ENCODE measurements around the gene KNDC1. TPM values are rescaled to one million over a fixed set of nuclear protein-coding genes. Genes with fewer than 3 reads are reported as not detected.
"Not testable (repeated sequence)": the region's sequence is repeated elsewhere in the genome, so short reads cannot be mapped to it uniquely, and the experiment has no call there.

KNDC1 gene
- polyA plus RNA-seq, 3 donors = 0.13 to 0.34 (median 0.28) TPM

DNA sequence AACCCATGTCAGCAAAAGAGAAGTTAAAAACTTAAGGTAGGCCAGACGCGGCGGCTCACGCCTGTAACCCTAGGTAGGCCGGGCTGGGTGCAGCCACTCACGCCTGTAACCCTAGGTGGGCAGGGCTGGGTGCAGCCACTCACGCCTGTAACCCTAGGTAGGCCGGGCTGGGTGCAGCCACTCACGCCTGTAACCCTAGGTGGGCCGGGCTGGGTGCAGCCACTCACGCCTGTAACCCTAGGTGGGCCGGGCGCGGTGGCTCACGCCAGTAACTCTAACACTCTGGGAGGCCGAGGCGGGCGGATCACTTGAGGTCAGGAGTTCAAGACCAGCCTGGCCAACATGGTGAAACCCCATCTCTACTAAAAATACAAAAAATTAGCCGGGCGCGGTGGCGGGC lies 61.7 kb downstream of the KNDC1 start:
- 83 to 89% (median 87%) methylated on average over 10 to 18 of the region's 22 CpGs for WGBS, 3 donors
- not testable (repeated sequence) for H3K27ac ChIP-seq (ENCODE audit: low read depth, low read length)

DNA sequence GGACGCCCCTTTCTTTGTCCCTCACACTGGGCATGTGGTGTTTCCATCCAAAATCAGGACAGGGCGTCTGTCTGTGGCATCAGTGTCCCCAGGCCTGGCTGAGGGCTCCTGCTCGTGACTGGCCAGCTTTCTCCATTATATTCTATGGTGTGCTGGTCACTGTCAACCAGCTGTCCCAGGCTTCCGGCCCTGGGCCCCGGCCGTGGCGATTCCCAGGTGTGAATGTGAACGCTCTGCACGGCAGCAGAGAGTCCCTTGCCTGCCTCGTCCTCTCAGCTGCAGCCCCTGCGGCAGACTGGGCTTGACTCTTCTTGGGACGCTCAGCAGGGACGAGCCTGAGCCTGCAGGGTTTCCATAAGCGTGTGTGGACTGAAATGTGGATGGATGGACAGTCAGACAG lies 64.1 kb downstream of the KNDC1 start:
- WGBS, 3 donors = 54 to 81% (median 65%) methylated on average over 14 of the region's 14 CpGs
- no peak overlapping the region for H3K27ac ChIP-seq (ENCODE audit: low read depth, low read length)

DNA sequence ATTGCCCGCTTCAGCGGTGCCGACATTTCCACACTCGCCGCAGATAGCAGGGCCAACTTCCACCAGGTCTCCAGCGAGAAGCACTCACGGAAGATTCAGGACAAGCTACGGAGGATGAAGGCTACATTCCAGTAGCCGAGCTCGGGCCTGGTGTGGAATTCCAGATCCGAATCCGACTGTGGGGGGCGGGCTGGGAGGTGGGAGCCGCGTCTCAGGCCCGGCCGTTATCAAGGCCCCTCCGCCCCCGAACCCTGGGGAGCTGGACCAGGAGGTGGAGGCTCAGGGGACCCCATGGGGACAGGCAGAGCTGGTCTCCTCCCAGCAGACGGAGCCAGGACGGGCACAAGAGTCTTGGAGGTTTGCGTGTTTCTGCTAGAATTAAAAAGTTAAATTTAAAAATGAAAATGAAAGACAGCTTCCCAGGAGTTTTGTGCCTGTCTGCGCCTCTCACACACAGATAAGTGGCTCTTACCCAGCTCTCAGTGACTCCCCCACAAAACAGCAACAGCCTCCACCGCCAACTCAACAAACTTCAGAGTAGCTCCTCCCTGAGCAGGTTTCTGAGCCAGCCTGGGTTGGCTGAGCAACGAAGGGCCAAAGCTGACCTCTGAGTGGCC lies 64.8 kb downstream of the KNDC1 start:
- 48 to 62% (median 56%) methylated on average over 25 of the region's 25 CpGs for WGBS, 3 donors
- no peak overlapping the region for H3K27ac ChIP-seq (ENCODE audit: low read depth, low read length)

DNA sequence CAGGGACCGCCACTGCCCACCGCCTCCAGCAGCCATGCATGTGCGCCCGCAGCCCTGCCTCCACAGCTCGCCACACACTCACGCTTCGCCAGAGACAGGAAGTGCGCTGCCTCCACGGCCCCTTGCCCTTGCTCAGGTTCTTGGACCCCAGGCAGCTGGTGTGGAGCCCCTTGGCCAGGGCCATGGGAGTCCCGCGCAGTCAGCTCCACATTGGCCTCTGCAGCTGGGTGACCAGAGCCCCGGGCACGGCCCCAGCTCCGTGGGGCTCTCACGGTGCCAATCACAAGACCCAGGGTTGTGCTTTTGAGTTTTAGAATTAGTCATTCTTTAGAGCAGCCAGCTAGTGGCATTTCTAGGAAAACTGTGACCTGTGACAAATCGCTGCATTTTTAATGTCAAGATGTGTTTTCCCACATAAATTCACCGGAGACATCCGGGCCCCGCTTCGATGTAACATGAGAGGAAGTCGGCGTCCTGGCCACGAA lies 65.7 kb downstream of the KNDC1 start:
- 75 to 82% (median 76%) methylated on average over 23 of the region's 23 CpGs for WGBS, 3 donors
- no peak overlapping the region for H3K27ac ChIP-seq (ENCODE audit: low read depth, low read length)

DNA sequence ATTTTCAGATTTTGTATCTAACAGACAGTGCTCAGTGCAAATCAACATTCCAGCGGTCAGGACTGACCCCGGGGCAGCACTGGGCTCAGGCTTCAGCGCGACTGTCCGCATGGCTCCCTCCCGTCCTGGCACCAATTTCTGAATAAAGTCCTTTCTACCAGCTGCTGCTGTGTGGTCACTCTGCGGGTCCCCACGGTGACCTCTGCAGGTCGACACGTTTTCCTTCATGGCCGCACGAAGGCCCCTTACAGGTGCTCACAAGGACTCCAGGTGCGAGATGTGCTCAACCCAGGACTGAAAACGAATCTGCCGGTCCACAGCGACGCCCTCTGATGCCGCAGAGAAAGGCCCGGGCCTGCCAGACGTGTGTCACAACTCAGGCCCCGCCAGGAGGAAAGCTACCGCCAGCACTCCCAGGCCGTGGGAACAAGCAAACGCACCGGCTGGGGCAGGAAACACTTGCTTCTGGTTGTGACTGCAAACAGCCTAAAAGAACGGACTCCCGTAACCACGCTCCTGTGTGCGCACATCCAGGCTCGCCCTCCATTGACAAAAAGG lies 66.3 kb downstream of the KNDC1 start:
- H3K27ac ChIP-seq (ENCODE audit: low read depth, low read length) = no peak overlapping the region
- 43 to 57% (median 48%) methylated on average over 29 to 30 of the region's 30 CpGs for WGBS, 3 donors

DNA sequence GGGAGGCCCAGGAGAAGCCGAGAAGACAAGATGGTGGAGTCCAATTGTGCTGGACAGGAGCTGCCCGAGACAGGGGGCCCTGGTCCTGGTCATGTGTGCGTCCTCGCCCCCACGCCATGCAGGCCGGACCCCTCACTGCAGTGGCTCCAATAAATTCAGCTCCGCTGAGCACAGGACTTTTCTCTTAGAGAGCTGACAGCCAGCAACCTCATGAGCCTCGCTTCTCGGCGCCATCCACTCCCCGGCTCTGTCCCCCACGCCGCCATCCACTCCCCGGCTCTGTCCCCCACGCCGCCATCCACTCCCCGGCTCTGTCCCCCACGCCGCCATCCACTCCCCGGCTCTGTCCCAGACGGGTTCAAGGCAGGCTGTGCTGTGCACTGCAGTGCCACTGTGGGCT lies 67.2 kb downstream of the KNDC1 start:
- no peak overlapping the region for H3K27ac ChIP-seq (ENCODE audit: low read depth, low read length)
- 75 to 92% (median 80%) methylated on average over 20 to 21 of the region's 21 CpGs for WGBS, 3 donors

DNA sequence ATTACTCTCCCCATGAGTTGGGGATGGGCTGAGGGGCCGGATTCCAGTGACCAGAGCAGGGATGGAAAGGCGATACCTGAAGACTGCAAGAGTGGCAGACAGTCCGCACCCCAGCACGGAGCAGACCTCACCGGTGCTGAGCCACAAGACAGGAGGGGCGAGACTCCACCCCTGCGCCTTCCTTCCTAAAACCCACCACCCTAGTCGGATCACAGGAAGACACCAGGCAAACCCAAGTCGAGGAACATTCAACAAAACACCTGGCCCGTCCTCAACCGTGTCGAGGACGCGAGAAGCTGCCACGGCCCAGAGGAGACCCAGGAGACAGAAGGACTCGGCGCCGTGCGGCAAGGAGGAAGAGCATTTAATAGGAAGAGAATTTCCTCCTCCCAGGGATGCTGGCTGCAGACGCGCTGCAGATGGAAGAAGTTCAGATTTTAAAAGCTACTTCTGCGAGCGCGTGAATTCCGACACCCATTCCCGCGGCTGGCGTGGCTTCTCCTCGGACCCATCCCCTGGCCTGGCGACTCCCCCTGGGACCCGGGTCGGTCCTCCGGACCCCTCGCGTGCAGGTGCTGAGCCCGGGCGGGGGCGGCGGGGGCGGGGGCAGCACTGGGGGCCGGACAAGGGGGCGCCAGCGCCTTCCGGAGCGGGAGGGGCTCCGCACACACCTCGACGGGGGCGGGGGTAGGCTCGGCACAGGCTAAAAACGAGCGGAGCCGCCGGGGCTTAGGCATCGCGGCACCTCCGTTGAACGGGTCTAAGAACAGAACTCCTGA lies 69.4 kb downstream of the KNDC1 start:
- 5 to 10% (median 8%) methylated on average over 52 to 58 of the region's 58 CpGs for WGBS, 3 donors
- no peak overlapping the region for H3K27ac ChIP-seq (ENCODE audit: low read depth, low read length)

DNA sequence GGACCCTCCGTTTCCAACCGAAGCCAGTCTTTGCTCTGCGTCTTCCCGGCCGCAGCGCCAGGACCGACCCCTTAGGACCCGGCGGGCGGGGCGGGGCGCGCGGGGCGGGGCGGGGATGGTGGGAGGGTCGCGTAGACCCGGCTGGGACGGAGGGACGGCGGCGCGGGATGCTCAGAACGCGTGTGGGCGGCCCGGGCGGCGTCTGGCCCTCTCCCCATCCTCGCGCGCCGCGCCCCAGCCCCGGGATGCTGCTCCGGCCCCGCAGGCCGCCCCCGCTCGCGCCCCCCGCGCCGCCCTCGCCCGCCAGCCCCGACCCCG lies 70.0 kb downstream of the KNDC1 start, which contains the start of gene UTF1:
Gene UTF1 (plus strand): TSS at position 174 of the 318 bp plus-strand sequence. CDS start 72 bp downstream, at position 246.
- WGBS, 3 donors = 2 to 4% (median 4%) methylated on average over 17 to 42 of the region's 49 CpGs
- H3K27ac ChIP-seq (ENCODE audit: low read depth, low read length) = no peak within 1 kb of the TSS

DNA sequence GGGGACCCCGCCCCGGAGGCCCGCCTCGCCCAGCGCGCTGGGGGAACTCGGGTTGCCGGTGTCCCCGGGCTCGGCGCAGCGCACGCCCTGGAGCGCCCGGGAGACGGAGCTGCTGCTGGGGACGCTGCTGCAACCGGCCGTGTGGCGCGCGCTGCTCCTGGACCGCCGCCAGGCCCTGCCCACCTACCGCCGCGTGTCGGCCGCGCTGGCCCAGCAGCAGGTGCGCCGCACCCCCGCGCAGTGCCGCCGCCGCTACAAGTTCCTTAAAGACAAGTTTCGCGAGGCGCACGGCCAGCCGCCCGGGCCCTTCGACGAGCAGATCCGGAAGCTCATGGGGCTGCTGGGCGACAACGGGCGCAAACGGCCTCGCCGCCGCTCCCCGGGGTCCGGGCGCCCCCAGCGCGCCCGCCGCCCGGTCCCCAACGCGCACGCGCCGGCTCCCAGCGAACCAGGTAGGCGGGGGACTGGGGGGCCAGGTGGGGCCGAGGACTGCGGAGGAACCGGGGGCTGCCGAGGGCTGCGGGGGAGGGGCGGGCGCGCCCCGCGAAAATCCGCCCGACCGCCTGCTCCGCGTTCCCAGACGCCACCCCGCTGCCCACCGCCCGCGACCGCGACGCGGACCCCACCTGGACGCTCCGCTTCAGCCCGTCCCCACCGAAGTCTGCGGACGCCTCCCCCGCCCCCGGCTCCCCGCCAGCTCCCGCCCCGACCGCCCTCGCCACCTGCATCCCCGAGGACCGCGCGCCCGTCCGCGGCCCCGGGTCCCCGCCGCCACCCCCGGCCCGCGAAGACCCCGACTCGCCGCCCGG lies 70.6 kb downstream of the KNDC1 start:
- WGBS, 3 donors = 1 to 4% (median 3%) methylated on average over 69 to 113 of the region's 122 CpGs
- no peak overlapping the region for H3K27ac ChIP-seq (ENCODE audit: low read depth, low read length)

DNA sequence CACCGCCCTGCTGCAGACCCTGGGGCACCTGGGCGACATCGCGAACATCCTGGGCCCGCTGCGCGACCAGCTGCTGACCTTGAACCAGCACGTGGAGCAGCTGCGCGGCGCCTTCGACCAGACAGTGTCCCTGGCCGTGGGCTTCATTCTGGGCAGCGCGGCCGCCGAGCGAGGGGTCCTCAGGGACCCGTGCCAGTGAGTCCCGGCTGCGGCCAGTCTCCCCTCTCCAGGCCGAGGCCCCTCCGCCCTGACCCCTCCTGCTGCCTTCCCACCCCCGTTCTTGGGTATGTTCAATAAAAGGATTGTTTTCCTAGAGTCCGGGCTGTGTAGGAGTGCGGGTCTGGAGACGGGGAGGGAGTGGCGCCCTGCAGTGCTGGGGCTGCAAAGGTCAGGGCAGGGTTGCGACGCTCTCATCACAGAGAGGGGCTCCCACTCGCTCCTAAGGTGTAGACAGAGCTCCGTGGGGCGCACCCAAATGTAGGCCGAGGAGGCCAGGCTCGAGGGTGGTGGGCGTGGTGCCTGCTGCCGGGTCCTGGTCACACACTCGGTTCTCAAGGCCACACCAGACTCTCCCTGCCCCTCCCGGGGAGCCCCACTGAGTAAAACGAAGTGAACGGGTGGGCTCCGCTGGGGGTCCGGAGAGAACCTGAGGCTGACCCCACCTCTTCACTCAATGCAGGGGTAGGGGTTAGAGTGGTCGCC lies 71.4 kb downstream of the KNDC1 start:
- 11 to 29% (median 22%) methylated on average over 34 to 44 of the region's 44 CpGs for WGBS, 3 donors
- no peak overlapping the region for H3K27ac ChIP-seq (ENCODE audit: low read depth, low read length)

DNA sequence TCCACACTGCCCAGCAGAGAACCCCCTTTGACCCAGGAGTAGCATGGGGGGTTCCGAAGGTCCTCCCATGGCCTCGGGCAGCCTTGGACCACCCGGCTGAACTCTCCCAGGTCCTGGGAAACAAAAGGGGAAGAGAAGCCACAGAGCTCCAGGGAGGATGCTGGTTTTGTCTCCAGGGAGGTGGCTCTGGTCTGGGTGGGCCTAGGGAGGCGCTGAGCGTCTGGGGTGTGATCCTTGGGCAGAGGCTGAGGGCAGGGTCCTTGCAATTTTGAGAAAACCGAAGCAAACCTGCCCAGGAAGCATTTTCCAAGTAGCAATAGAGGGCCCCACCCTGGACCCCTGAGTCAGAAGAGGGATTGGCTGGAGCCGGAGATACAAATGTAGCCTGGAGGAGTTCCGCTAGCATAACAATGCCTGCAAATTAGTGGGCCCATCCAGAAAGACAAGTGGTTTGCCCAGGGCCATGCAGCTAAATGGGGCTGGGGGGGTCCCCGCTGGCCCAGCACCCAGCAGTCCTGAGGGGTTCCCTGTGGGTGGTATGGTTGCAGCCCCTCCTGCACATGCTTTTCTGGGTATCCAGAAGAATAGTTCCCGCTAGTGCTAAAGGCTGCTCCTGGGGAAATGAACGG lies 72.0 kb downstream of the KNDC1 start:
- WGBS, 3 donors = 38 to 61% (median 59%) methylated on average over 11 of the region's 11 CpGs

DNA sequence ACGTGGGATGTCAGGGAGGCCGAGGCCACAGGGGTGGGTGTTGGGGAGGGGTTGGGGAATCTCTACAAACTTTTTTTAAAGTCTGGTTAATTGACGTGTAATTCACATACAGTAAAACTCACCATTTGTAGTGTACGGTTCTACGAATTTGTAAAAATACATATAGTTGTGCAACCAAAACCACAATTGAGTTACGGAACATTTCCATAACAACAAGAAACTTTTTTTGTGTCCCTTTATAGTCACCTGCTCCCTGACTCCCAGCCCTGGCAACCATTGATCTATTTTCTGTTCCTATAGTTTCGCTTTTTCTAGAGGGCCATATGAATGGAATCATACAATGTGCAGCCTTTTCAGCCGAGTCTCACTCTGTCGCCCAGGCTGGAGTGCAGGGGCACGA lies 74.8 kb downstream of the KNDC1 start:
- H3K27ac ChIP-seq (ENCODE audit: low read depth, low read length) = not testable (repeated sequence)
- 47 to 58% (median 53%) methylated on average over 7 of the region's 10 CpGs for WGBS, 3 donors

More for the DNA sequence above, 72.0 kb downstream of the KNDC1 start:
- no peak overlapping the region for H3K27ac ChIP-seq (ENCODE audit: low read depth, low read length)

DNA sequence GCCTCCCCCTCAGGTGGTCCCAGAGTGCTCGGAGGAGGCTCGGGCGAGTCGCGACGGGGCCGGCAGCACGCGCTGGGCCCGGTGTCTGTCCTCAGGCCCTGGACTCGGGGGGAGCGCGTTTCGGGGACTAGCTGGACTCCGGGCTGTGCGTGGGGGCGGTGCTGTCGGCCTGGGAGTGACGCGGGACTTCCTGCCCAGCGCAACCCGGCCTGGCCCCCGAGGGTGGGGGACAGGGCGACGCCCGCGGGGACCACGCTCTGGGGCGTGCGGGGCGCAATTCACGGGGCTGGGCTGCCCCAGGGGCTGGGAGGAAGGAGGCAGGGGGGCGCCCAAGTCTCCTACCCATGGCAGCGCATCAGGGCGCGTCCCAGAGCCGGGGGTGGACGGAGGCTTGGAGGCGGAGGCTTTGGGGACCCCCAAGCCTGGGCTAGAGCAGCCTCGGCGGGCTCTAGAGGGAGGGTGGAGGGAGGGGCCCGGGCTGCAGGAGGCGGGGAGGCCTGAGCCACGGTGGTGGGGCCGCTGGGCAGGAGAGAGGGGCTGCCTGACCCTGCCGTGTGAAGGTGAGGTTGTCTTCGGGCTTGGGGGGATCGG lies 75.3 kb downstream of the KNDC1 start:
- 3 to 7% (median 7%) methylated on average over 36 to 48 of the region's 48 CpGs for WGBS, 3 donors
- no peak overlapping the region for H3K27ac ChIP-seq (ENCODE audit: low read depth, low read length)

DNA sequence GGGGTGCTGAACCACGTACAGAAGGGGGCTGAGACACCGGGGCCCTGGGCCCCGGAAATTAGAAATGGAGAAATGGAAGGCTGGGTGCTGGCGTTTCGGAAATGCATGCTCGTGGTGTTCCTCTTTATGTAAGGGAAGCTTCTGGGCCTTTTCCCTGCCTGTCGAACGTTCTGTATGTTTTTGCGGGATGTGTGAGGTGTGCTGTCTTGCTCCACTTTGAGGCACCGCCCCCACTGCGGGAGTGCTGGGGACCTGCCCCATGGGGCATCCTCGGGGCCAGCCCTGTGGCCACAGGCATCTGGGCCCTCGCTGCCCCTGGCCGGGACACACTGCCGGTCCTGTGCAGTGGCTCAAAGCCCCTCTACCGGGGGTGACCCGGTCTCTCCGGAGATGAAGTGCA lies 75.9 kb downstream of the KNDC1 start:
- WGBS, 3 donors = 3 to 4% (median 4%) methylated on average over 17 to 18 of the region's 18 CpGs
- no peak overlapping the region for H3K27ac ChIP-seq (ENCODE audit: low read depth, low read length)

DNA sequence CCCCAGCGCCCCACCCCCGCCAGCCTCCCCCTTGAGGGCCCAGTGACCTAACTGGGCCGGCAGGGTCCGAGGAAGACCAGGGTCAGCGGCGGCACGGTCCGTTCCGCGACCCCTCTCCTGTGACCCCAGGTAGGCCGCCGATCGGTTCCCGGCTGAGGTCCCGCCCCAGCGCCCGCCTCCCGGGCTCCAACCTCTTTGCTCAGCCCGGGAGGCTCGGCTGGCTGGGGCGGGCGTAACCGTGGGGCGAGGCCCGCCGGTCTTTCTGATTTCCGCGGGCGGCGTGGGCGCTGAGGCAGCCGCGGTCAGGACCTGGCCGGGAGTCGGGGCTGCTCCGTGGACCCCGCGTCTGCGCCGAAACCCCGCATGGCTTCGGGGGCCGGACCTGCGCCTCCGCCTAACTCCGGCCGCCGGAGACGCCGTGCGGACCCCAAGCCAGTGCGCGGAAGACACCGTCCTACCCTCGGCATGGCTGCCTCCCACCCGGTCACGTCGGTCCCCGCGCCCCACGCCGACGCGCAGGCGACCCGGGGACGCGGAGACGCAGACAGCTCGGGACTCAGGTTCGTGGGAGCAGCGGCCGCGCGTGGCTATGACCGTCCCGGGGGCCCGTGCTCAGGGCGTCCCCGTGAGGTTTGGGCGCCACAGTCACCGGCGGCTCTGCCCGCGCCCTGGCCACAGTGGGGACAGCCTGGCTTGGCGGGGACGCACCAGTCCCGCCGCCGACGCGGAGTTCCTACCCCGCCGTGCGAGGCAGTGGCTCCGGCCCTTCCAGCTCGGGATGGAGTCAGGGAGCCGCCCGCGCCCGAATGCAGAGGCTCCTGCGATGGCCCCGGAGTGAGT lies 76.6 kb downstream of the KNDC1 start:
- H3K27ac ChIP-seq (ENCODE audit: low read depth, low read length) = no peak overlapping the region
- WGBS, 3 donors = 0 to 2% (median 2%) methylated on average over 72 to 103 of the region's 103 CpGs

DNA sequence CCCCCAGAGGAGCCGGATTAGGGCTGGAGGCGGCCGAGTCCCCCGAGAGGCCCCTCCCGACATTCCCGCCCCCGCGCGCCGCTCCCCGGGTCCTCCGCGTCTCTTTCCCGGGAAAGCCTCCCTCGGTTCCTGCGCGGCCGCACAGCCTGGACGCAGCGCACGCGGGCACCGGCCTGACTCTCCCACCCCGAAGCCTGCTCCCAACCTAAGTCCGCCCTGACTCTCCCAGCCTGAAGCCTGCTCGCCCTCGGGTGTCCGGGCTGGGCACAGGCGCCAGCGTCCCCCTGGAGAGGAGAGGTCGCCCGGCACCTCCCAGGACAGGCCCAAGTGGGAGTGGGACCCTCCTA lies 77.2 kb downstream of the KNDC1 start:
- H3K27ac ChIP-seq (ENCODE audit: low read depth, low read length) = no peak overlapping the region
- WGBS, 3 donors = 1 to 6% (median 2%) methylated on average over 26 to 32 of the region's 32 CpGs

Data from adipose tissue (tissue), 3 donors.